Activated CD4-positive, alpha-beta T cell treated with anti-CD3 and anti-CD28 coated beads for 36 hours (primary cell): ENCODE measurements around the gene SMG6. TPM values are rescaled to one million over a fixed set of nuclear protein-coding genes. Genes with fewer than 3 reads are reported as not detected.

Source experiments
- ATAC-seq: fragments of 200-7000 bp; cut with Tn5 transposase; one replicate; pipeline ENCODE4 v1.10.0; 2021; ENCODE audit warnings: mild to moderate bottlenecking, moderate library complexity
- CTCF ChIA-PET: fragments of 350-600 bp; sonication (Branson Sonifier 250); formaldehyde crosslinking; loops from one replicate; lab custom pipeline; 2021; ENCODE audit warnings: antibody characterized with exemption; lab: Charles Lee
- POLR2A ChIA-PET: fragments of 350-600 bp; sonication (Branson Sonifier 250); formaldehyde crosslinking; loops from one replicate; lab custom pipeline; 2021; ENCODE audit warnings: antibody characterized with exemption, inconsistent platforms; lab: Charles Lee
- DNase-seq: peaks from one replicate; pipeline ENCODE4 v3.0.0-alpha.2; 2020
- H3K27ac Mint-ChIP-seq: one replicate; pipeline ENCODE4 v1.8.0; 2021; ENCODE audit warnings: mixed read lengths
- H3K27me3 Mint-ChIP-seq: one replicate; pipeline ENCODE4 v1.8.0; 2021; ENCODE audit warnings: mixed read lengths
- H3K36me3 Mint-ChIP-seq: one replicate; pipeline ENCODE4 v1.8.0; 2021; ENCODE audit warnings: low read depth, mixed read lengths
- H3K4me1 Mint-ChIP-seq: one replicate; pipeline ENCODE4 v1.8.0; 2021; ENCODE audit warnings: mixed read lengths
- H3K4me3 Mint-ChIP-seq: one replicate; pipeline ENCODE4 v1.8.0; 2021; ENCODE audit warnings: mild to moderate bottlenecking, moderate library complexity, mixed read lengths
- H3K9me3 Mint-ChIP-seq: one replicate; pipeline ENCODE4 v1.8.0; 2021; ENCODE audit warnings: low read depth, mixed read lengths
- intact Hi-C, 2 experiments: fragments of 100-400 bp; cut with DNase I in 1 of 2; cut with micrococcal nuclease in 1 of 2; formaldehyde crosslinking; loops; one replicate each; pipeline versions ENCODE4 v1.14.2 to v1.15.1; 2022 to 2024; cut with DNase I, micrococcal nuclease
- total RNA-seq, 2 experiments: library from RNA; stranded (reverse); gene quantifications; one replicate each; pipeline ENCODE4 v1.2.3, GENCODE V29; 2021

The SMG6 gene
- total RNA-seq, 2 experiments from 2014 or later = 28.5 to 31.4 TPM

GRCh38 chr17:2192367-2193057, 111.1 kb downstream of the SMG6 start:
- ATAC-seq (peak; percentile 57), DNase-seq (peak; percentile 69)
- Mint-ChIP-seq H3K27me3 (no peaks in the 10 kb centered on the region), H3K4me3 (no peak overlapping the region), H3K27ac (peak overlapping the region; percentile 61), H3K36me3 (peaks cover 16% of the 10 kb centered on the region), H3K4me1 (peaks cover 47% of the 10 kb centered on the region), H3K9me3 (no peaks in the 10 kb centered on the region)
- intact Hi-C loops = loop anchor here in 1 of 2 experiments (10.0 kb wide), 1 partner anchor 52 kb away; no protein-coding TSS in a partner anchor
- CTCF ChIA-PET = interaction anchor here (1.2 kb wide), 1 partner anchor 52 kb away, joined by 4 read pairs; no protein-coding TSS in a partner anchor
- POLR2A ChIA-PET = interaction anchor here (0.6 kb wide), 2 partner anchors 18 to 104 kb away, joined by 3 to 4 read pairs; no protein-coding TSS in a partner anchor

DNA sequence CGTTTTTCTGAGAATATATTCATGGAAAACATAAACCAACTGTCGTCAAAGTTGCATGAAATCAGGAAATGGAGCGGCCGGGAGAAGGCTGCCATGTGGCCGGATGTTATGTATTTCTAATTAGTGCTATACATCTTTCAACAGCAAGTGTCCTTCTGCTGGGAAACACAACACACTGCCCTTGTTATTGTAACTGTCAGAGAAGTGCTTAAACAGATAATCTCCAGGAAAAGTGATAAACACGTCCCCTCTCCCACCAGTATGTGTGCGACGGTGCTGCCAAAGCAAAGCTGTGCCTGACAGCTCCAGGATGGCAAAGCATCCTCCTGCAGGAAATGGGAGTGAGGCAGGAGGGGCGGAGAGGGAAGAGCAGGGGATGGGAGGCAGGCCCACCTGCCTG, 111.8 kb downstream of the SMG6 start:
- no peak overlapping the region for H3K27ac Mint-ChIP-seq
- CTCF ChIA-PET = interaction anchor here (0.6 to 1.2 kb wide), 3 partner anchors 53 to 123 kb away, joined by 3 to 4 read pairs (median 3); no protein-coding TSS in a partner anchor
- H3K9me3 Mint-ChIP-seq = no peaks in the 10 kb centered on the region
- ATAC-seq (no peak), DNase-seq (no peak)
- intact Hi-C loops = loop anchor here in 1 of 2 experiments (10.0 kb wide), 1 partner anchor 53 kb away; no protein-coding TSS in a partner anchor
- peaks cover 47% of the 10 kb centered on the region for H3K4me1 Mint-ChIP-seq
- POLR2A ChIA-PET = interaction anchor here (0.6 kb wide), 1 partner anchor 19 kb away, joined by 4 read pairs; no protein-coding TSS in a partner anchor
- H3K4me3 Mint-ChIP-seq = no peak overlapping the region
- no peaks in the 10 kb centered on the region for H3K27me3 Mint-ChIP-seq
- H3K36me3 Mint-ChIP-seq = peaks cover 19% of the 10 kb centered on the region

GRCh38 chr17:2191227-2191626, 112.4 kb downstream of the SMG6 start:
- Mint-ChIP-seq H3K27ac (no peak overlapping the region), H3K36me3 (peaks cover 23% of the 10 kb centered on the region), H3K27me3 (no peaks in the 10 kb centered on the region), H3K4me1 (peaks cover 41% of the 10 kb centered on the region), H3K9me3 (no peaks in the 10 kb centered on the region), H3K4me3 (no peak overlapping the region)
- DNase-seq (no peak), ATAC-seq (no peak)
- ChIA-PET CTCF (interaction anchor here (0.6 to 1.2 kb wide), 3 partner anchors 54 to 123 kb away, joined by 3 to 4 read pairs (median 3); no protein-coding TSS in a partner anchor), POLR2A (no interaction called here)
- intact Hi-C loops = loop anchor here in 1 of 2 experiments (10.0 kb wide), 1 partner anchor 54 kb away; no protein-coding TSS in a partner anchor

DNA sequence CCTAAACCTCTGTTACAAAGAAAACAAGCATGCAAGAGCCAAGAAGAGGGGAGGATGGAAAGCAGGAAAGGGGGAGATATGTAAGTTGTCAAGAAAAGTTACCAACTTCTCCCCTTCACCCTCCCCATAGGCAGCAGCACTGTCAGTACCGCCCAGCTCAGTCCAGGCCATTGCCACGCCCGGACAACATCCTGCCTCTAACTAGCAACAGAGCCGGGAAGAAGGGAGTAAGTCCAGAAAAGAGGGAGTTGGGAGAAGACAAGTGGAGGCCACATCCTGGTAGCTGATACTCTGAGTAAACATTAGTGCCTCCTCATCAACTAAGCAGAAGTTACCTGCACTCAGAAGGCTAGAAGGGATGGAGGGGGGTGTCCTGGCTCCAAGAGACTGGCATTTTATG, 113.6 kb downstream of the SMG6 start:
- H3K27me3 Mint-ChIP-seq = no peaks in the 10 kb centered on the region
- no peaks in the 10 kb centered on the region for H3K9me3 Mint-ChIP-seq
- intact Hi-C loops = loop anchor here in 1 of 2 experiments (10.0 kb wide), 1 partner anchor 55 kb away; no protein-coding TSS in a partner anchor
- H3K36me3 Mint-ChIP-seq = peaks cover 27% of the 10 kb centered on the region
- H3K4me1 Mint-ChIP-seq = peaks cover 30% of the 10 kb centered on the region
- no peak for DNase-seq
- ATAC-seq = no peak
- ChIA-PET CTCF (interaction anchor here (0.6 to 1.3 kb wide), 3 partner anchors 54 to 572 kb away, joined by 3 read pairs; no protein-coding TSS in a partner anchor), POLR2A (interaction anchor here (0.6 kb wide), 1 partner anchor 1946 kb away, joined by 4 read pairs; no protein-coding TSS in a partner anchor)
- no peak overlapping the region for H3K27ac Mint-ChIP-seq
- no peak overlapping the region for H3K4me3 Mint-ChIP-seq

- ChIA-PET POLR2A (interaction anchor here (0.5 kb wide), 1 partner anchor 102 kb away, joined by 4 read pairs; no protein-coding TSS in a partner anchor), CTCF (interaction anchor here (0.7 to 1.3 kb wide), 4 partner anchors 22 to 95 kb away, joined by 3 to 4 read pairs (median 3); no protein-coding TSS in a partner anchor)
- no peaks in the 10 kb centered on the region for H3K27me3 Mint-ChIP-seq
- ATAC-seq (no peak), DNase-seq (no peak)
- intact Hi-C loops = no loop called here
- H3K36me3 Mint-ChIP-seq = peaks cover 19% of the 10 kb centered on the region
- H3K4me3 Mint-ChIP-seq = no peak overlapping the region
- H3K9me3 Mint-ChIP-seq = no peaks in the 10 kb centered on the region
- H3K27ac Mint-ChIP-seq = no peak overlapping the region
- peaks cover 23% of the 10 kb centered on the region for H3K4me1 Mint-ChIP-seq
Measured at GRCh38 chr17:2188971-2189630, 114.5 kb downstream of the SMG6 start.

DNA sequence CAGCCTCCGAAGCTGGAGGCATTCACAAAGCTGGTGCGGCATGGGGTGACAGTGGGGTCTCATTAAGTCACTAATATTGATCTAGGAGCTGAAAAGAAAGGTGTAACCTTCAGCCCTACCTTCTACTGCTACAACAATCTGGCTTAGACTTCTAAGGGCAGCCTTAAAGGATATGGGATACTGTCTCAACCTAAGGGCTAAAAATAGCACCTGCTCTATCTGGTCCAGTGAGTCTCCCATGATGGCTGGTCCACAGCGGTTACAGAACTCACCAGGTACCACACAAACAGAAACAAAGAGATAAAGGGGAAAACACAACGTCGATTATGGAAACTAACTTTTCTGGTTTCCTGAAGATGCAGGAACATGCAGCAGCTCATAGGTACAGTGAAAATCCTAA, 115.8 kb downstream of the SMG6 start:
- Mint-ChIP-seq H3K27me3 (no peaks in the 10 kb centered on the region), H3K27ac (no peak overlapping the region), H3K9me3 (no peaks in the 10 kb centered on the region), H3K4me1 (peaks cover 11% of the 10 kb centered on the region), H3K4me3 (no peak overlapping the region), H3K36me3 (peaks cover 16% of the 10 kb centered on the region)
- intact Hi-C loops = no loop called here
- ChIA-PET POLR2A (no interaction called here), CTCF (no interaction called here)
- DNase-seq (no peak), ATAC-seq (no peak)

DNA sequence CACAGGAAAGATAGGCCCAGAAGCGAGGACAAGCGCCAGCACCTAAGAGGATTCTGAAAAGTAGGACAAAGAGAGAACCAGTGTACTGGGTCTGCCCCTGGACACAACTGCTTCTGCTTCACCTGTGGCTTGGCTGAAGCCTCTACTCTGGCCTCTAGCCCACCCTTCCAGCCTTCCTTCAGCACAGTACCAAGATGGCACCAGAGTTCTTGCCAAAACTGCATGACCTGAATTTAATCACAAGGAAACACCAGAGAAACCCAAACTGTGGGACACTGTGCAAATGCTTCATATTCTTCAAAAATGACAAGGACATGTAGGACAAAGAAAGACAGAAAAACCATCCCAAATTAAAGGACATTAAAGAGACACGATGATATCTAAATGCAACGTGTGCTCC, 116.6 kb downstream of the SMG6 start:
- H3K27me3 Mint-ChIP-seq = no peaks in the 10 kb centered on the region
- no peak for ATAC-seq
- POLR2A ChIA-PET = no interaction called here
- H3K27ac Mint-ChIP-seq = no peak overlapping the region
- intact Hi-C loops = no loop called here
- H3K4me3 Mint-ChIP-seq = no peak overlapping the region
- H3K9me3 Mint-ChIP-seq = no peaks in the 10 kb centered on the region
- DNase-seq = no peak
- H3K36me3 Mint-ChIP-seq = peaks cover 20% of the 10 kb centered on the region
- CTCF ChIA-PET = no interaction called here
- peaks cover 3% of the 10 kb centered on the region for H3K4me1 Mint-ChIP-seq

DNA sequence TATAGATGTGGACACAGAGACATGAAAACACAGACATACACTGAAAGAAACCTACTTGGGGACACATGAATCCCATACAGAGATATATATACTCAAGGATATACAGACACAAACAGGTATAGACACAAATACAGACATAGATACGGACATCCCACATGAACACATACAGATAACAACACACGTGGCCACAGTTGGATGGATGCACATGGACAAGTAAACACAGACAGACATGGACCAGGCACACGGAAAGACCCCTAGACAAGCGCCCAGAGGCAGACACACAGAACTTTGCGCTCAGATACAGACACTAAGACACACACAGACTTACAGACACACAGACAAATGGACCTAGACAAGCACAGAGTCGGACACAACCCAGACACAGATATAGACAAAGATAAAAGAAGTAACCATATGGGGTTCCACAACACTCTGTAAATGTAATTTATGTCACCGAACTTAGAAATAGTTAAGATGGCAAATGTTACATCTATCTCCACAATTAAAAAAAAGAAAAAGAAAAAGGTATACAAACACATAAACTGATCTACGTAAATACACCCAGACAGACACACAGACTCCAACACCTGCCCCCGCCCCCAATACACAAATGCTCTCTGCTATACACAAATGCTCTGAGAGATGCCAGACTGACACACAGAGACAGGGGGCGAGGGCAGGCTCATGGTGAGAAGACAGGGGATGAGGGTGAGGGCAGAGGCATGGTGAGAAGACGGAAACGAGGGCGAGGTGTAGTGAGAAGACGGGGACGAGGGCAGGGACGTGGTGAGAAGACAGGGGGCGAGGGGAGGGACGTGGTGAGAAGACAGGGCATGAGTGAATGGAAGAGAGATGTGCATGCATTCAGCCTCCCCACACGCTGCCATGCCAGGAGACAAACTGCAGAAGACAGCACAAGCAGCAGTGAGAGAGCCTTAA, 118.3 kb downstream of the SMG6 start:
- H3K4me1 Mint-ChIP-seq = no peaks in the 10 kb centered on the region
- peaks cover 21% of the 10 kb centered on the region for H3K36me3 Mint-ChIP-seq
- H3K9me3 Mint-ChIP-seq = no peaks in the 10 kb centered on the region
- ChIA-PET POLR2A (interaction anchor here (0.6 kb wide), 1 partner anchor 384 kb away, joined by 3 read pairs; no protein-coding TSS in a partner anchor), CTCF (interaction anchor here (0.7 kb wide), 1 partner anchor 28 kb away, joined by 4 read pairs; no protein-coding TSS in a partner anchor)
- DNase-seq (no peak), ATAC-seq (no peak)
- H3K27me3 Mint-ChIP-seq = no peaks in the 10 kb centered on the region
- no peak overlapping the region for H3K27ac Mint-ChIP-seq
- no peak overlapping the region for H3K4me3 Mint-ChIP-seq
- intact Hi-C loops = no loop called here

DNA sequence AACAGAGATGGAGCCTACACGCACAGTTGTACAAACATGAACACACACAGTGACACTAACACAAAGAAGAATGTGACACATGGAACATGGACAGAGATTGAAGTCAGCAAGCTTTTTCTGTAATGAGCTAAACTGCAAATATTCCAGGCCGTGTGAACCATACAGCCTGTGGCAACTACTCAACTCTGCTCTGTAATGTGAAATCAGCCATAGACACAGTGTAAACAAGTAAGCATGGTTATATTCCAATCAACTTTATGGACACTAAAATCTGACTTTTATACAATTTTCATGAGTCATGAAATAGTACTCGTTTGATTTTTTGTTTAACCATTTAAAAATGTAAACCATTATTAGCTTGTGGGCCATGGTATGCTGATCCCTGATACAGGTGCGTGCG, 120.2 kb downstream of the SMG6 start:
- Mint-ChIP-seq H3K9me3 (no peaks in the 10 kb centered on the region), H3K27me3 (no peaks in the 10 kb centered on the region), H3K4me1 (no peaks in the 10 kb centered on the region), H3K36me3 (peaks cover 19% of the 10 kb centered on the region), H3K4me3 (no peak overlapping the region), H3K27ac (no peak overlapping the region)
- POLR2A ChIA-PET = interaction anchor here (0.6 kb wide), 1 partner anchor 111 kb away, joined by 4 read pairs; no protein-coding TSS in a partner anchor
- no peak for DNase-seq
- ATAC-seq = no peak
- CTCF ChIA-PET = interaction anchor here (1.8 kb wide), 1 partner anchor 61 kb away, joined by 5 read pairs; no protein-coding TSS in a partner anchor
- intact Hi-C loops = no loop called here

DNA sequence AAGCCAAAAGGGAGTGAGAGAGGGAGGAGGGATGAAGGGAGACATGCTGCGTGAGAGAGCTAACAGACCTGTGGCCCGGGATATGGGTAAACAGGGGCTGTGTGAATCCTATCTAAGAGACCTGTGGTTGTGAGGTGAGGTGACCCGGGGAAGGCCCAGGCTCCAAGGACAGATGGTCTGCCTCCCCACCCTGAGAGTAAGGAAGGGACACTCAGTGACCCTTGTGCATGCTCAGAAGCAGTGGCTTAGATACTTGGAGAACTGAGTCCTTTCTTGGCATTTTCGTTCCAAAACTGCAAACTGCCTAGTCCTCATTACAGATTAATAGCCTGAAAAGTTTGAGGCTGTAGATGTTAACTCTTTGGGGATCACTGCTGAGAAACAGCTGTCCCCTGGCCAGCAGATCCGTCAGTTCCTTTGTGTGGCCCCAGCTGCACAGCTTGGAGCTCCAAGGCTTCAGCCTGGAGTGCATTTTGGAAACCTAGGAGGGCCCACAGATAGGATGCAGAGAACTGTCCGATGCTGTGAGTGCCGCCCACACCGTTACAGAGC, 121.6 kb downstream of the SMG6 start:
- intact Hi-C loops = no loop called here
- Mint-ChIP-seq H3K36me3 (peaks cover 19% of the 10 kb centered on the region), H3K4me1 (no peaks in the 10 kb centered on the region), H3K4me3 (no peak overlapping the region), H3K9me3 (no peaks in the 10 kb centered on the region), H3K27ac (no peak overlapping the region), H3K27me3 (no peaks in the 10 kb centered on the region)
- POLR2A ChIA-PET = no interaction called here
- DNase-seq (no peak), ATAC-seq (no peak)
- CTCF ChIA-PET = interaction anchor here (0.5 to 1.8 kb wide), 3 partner anchors 24 to 72 kb away, joined by 3 to 5 read pairs (median 3); no protein-coding TSS in a partner anchor
